Smooth muscle cell (in vitro differentiated cells): ENCODE measurements around the gene KCNN3. TPM values are rescaled to one million over a fixed set of nuclear protein-coding genes. Genes with fewer than 3 reads are reported as not detected.

ENCODE experiments used
- DNase-seq: peaks from one replicate; lab custom pipeline; 2025; ENCODE audit not compliant: unreplicated experiment; lab: John Stamatoyannopoulos, UW
- H2AFZ ChIP-seq: fragments of 200-600 bp; sonication (generic); 2 replicates; pipeline ENCODE4 v1.6.0; 2016; ENCODE audit warnings: antibody characterized with exemption, low read depth, mild to moderate bottlenecking
- H3F3A ChIP-seq: fragments of 200-600 bp; sonication (generic); 2 replicates; pipeline ENCODE4 v1.6.0; 2017; ENCODE audit warnings: antibody characterized with exemption, low read depth
- H3K27ac ChIP-seq: fragments of 200-600 bp; sonication (generic); 2 replicates; pipeline ENCODE4 v1.5.1; 2016; ENCODE audit warnings: low read depth, mild to moderate bottlenecking
- H3K27me3 ChIP-seq: fragments of 200-600 bp; sonication (generic); 2 replicates; pipeline ENCODE4 v1.6.1; 2016; ENCODE audit warnings: low read depth, mild to moderate bottlenecking
- H3K36me3 ChIP-seq: fragments of 200-600 bp; sonication (generic); 2 replicates; pipeline ENCODE4 v1.5.1; 2016; ENCODE audit warnings: low read depth
- H3K4me1 ChIP-seq: fragments of 200-600 bp; sonication (generic); 2 replicates; pipeline ENCODE4 v1.5.1; 2016; ENCODE audit warnings: low read depth
- H3K4me2 ChIP-seq: fragments of 200-600 bp; sonication (generic); 2 replicates; pipeline ENCODE4 v1.6.0; 2016; ENCODE audit warnings: mild to moderate bottlenecking
- H3K4me3 ChIP-seq: fragments of 200-600 bp; sonication (generic); 2 replicates; pipeline ENCODE4 v1.5.1; 2016; ENCODE audit warnings: mild to moderate bottlenecking
- H3K79me2 ChIP-seq: fragments of 200-600 bp; sonication (generic); 2 replicates; pipeline ENCODE4 v1.6.0; 2016; ENCODE audit warnings: low read depth, mild to moderate bottlenecking
- H3K9ac ChIP-seq: fragments of 200-600 bp; sonication (generic); 2 replicates; pipeline ENCODE4 v1.6.0; 2016; ENCODE audit warnings: low read depth
- H3K9me3 ChIP-seq: fragments of 200-600 bp; sonication (generic); replicated peaks from 2 replicates; pipeline ENCODE4 v1.5.1; 2016; ENCODE audit warnings: low read depth
- H4K20me1 ChIP-seq: fragments of 200-600 bp; sonication (generic); 2 replicates; pipeline ENCODE4 v1.6.0; 2016; ENCODE audit warnings: low read depth
- CTCF ChIP-seq: fragments of 200-600 bp; sonication (generic); IDR thresholded peaks from 2 replicates; pipeline ENCODE4 v1.5.1; 2017; ENCODE audit warnings: borderline replicate concordance, mild to moderate bottlenecking, antibody characterized with exemption; ENCODE audit not compliant: insufficient read depth, poor library complexity, severe bottlenecking
- WGBS: methylation state at CpG from one replicate; pipeline ENCODE4 v1.1.7; 2016; ENCODE audit warnings: low lambda C conversion rate; 5-methylcytosine and 5-hydroxymethylcytosine counted together
- polyA plus RNA-seq: library from polyadenylated mRNA; unstranded; fragments of >200 nt; fragmentation: Nextera tagmentation; extraction: Ambion mirVana; gene quantifications from 2 replicates; pipeline ENCODE4 v1.2.1, GENCODE V29; 2016
- total RNA-seq: library from RNA; depleted of rRNA; stranded (reverse); fragments of >200 nt; gene quantifications from 2 replicates; pipeline ENCODE4 v1.2.3, GENCODE V29; 2014

The KCNN3 gene
- total and polyA plus RNA-seq, 2 experiments from 2014 or later: 0.18 to 0.77 TPM

GRCh38 chr1:154802336-154802969, 67.6 kb downstream of the KCNN3 start:
- Histone ChIP-seq H3K4me3 (no peak overlapping the region), H3K36me3 (no peaks in the 10 kb centered on the region), H3K9ac (no peak overlapping the region), H3K27me3 (peaks cover 40% of the 10 kb centered on the region), H3K27ac (no peak overlapping the region), H3K4me1 (no peaks in the 10 kb centered on the region), H3K79me2 (no peaks in the 10 kb centered on the region), H3K4me2 (no peak overlapping the region), H3K9me3 (no peaks in the 10 kb centered on the region), H2AFZ (no peak overlapping the region), H3F3A (no peaks in the 10 kb centered on the region), H4K20me1 (no peaks in the 10 kb centered on the region)
- TF ChIP-seq CTCF: no peak
- no peak for DNase-seq
- 90% methylated on average over 2 of the region's 2 CpGs for WGBS

- Histone ChIP-seq H3K4me1 (no peaks in the 10 kb centered on the region), H3K4me2 (no peak overlapping the region), H3K27ac (no peak overlapping the region), H2AFZ (no peak overlapping the region), H4K20me1 (no peaks in the 10 kb centered on the region), H3K36me3 (no peaks in the 10 kb centered on the region), H3F3A (no peaks in the 10 kb centered on the region), H3K27me3 (peaks cover 35% of the 10 kb centered on the region), H3K9me3 (no peaks in the 10 kb centered on the region), H3K9ac (no peak overlapping the region), H3K4me3 (no peak overlapping the region), H3K79me2 (no peaks in the 10 kb centered on the region)
- TF ChIP-seq CTCF: no peak
- WGBS: 93% methylated on average over 16 of the region's 16 CpGs
- no peak for DNase-seq
Observed at GRCh38 chr1:154801234-154802011, 68.7 kb downstream of the KCNN3 start.

- DNase-seq: no peak
- Histone ChIP-seq H4K20me1 (no peaks in the 10 kb centered on the region), H3K27ac (no peak overlapping the region), H3K4me2 (no peak overlapping the region), H3K9me3 (no peaks in the 10 kb centered on the region), H3K4me3 (no peak overlapping the region), H3F3A (no peaks in the 10 kb centered on the region), H3K27me3 (peaks cover 19% of the 10 kb centered on the region), H3K9ac (no peak overlapping the region), H3K79me2 (no peaks in the 10 kb centered on the region), H3K4me1 (no peaks in the 10 kb centered on the region), H2AFZ (no peak overlapping the region), H3K36me3 (no peaks in the 10 kb centered on the region)
- WGBS: 88% methylated on average over 5 of the region's 5 CpGs
- TF ChIP-seq CTCF: no peak
Observed at GRCh38 chr1:154799188-154799587, 70.9 kb downstream of the KCNN3 start.
